ENCODE data around the gene XRCC1.
A peak's percentile ranks its signal among the peaks of the same experiment; 100 is the strongest.

XRCC1 gene

DNA sequence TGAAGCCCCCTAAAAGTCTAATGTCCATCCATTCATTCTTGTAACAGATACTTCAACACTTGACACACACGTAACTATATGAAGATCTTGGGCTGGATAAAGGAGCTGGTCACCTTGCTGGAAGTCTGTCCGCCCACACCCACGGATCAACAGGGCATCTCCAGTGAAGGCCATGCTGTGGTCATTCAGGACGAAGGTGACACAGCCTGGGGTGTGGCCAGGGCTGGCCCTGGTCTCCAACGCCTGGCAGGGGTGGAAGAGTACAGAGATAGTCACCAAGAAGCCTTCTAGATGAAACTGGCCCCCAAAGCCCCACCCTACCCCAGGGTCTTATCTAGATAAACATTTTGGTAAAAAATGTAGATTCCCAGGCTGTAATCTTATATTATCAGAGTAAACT, 64.0 kb downstream of the XRCC1 start:
- DNase-seq: no peak

- no peak for DNase-seq
Observed at GRCh38 chr19:43510713-43511112, 64.6 kb downstream of the XRCC1 start.

GRCh38 chr19:43507880-43508279, 67.4 kb downstream of the XRCC1 start:
- DNase-seq: no peak

- DNase-seq: no peak
Observed at GRCh38 chr19:43506629-43507028, 68.7 kb downstream of the XRCC1 start.

GRCh38 chr19:43505941-43506340, 69.4 kb downstream of the XRCC1 start:
- no peak for DNase-seq

- DNase-seq: no peak
Observed at GRCh38 chr19:43505186-43505456, 70.2 kb downstream of the XRCC1 start.

DNA sequence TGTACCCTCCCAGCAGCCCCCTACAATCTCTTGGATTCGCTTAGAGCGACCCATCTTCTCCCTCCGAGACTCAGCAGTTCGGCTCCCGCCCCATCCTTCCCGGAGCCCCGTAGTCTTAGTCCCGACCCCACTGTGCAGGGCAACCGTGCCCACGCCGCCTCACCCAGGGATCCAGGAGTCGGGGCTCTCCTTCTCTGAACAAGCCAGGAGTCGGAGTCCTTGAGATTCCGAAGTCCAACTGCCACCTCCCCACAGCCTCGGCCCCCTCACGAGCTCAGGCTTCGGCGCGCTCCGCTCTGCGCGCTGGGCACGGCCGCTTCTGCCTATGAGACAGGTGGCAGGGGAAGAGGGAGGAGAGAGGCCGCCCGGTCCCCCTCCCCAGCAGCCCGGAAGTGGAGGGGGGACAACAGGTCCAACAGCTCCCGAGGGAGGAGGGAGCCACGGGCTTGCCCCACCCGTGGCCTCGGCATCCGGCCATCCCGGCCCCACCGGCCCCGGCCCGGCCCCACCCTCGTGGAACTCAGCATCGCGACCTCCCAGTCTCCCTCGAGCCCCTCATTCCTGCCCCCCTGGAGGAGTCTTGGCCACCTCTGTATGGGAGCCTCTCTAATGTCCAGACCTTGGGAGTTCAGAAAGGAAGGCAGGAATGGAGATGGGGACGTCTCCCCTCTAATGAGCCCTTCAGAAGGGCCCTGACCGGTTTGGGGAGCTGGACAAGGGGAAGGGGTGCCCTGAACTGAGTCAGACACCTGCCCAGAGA, 70.7 kb downstream of the XRCC1 start, which contains the start of gene PHLDB3:
PHLDB3 (minus strand) TSS at position 321 of the 760 bp plus-strand sequence. CDS start 628 bp downstream, outside the sequence.
- DNase-seq: peak; percentile 77

- peak; percentile 97 for DNase-seq
Observed at GRCh38 chr19:43503501-43504425, 71.6 kb downstream of the XRCC1 start.

DNA sequence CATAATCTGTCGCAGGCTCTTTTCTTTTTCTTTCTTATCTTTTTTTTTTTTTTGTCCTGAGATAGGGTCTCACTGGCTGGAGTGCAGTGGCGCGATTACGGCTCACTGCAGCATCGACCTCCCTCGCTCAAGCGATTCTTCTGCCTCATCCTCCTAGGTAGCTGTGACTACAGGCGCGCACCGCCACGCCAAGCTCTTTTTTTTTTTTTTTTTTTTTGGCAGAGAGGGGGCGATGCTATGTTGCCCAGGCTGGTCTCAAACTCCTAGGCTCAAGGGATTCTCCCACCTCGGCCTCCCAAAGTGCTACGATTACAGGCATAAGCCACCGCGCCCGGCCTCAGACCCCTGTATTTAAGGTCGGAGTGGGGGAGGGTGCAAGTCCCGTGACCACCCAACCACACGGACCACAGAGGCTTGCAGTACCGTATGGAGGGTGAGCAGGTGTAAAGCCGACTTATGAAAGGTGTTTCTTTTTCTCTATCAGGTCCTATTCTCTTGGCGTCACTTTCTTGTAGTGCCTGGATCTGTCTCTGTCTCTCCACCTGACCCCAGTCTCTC, 72.8 kb downstream of the XRCC1 start:
- no peak for DNase-seq

GRCh38 chr19:43501661-43502418, 73.5 kb downstream of the XRCC1 start:
- DNase-seq: peak; percentile 64

DNA sequence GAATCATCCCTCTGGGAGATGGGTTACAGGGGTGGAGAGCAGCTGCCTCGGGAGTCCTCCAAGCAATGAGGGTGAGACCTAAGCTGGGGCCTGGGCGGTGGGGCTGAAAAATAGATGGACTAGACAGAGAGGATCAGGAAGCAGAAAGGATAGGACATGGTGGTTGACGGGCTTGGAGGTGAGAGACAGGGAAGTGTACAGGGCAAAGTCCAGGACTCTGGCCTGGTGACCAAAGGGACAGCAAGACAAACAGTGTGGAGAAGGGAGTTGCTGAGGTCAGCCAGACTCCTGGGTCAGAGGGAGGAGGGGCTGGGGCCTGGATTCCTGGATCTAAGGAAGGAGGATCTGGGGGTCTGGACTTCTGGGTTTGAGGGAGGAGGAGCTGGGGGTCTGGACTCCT, 76.3 kb downstream of the XRCC1 start:
- DNase-seq: no peak

- no peak for DNase-seq
Observed at GRCh38 chr19:43498233-43498842, 77.0 kb downstream of the XRCC1 start.

DNA sequence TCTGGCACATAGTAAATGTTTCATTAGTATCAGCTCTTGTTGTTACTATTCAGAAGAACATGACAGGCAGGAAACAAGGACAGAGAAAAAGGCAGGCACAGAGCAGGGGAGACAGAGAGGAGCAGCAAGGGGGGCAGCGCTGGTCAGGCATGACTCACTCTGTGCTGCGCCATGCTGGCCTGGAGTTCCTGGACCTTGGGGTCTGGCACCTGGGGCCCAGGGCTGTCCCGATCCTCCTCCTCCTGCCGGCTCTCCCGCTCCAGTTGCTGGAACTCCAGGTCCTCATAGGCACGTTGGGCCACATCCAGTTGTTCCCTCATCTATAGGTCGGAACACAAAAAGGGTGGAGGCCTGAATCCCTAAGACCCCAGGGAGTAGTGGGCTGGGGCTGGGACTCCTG, 78.4 kb downstream of the XRCC1 start:
- DNase-seq: no peak

DNA sequence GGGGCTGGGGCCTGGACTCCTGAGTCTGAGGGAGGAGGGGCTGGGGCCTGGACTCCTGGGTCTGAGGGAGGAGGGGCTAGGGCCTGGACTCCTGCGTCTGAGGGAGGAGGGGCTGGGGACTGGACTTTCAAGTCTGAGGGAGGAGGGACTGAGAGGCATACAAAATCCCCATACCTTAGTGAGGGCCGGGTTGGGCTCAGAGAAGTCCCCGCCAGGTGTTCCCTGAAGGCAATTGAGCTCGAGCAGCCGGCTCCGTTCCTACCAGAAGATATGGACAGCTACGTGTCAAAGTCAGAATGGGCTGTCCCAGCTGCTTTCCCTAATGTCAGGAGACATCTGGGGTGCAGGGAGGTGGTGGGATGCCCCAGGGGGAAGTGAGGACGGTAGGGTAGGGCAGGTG, 80.2 kb downstream of the XRCC1 start:
- no peak for DNase-seq

Data from islet precursor cell (in vitro differentiated cells).